ENCODE measurements around the gene MYBBP1A. TPM values are rescaled to one million over a fixed set of nuclear protein-coding genes. Genes with fewer than 3 reads are reported as not detected.

The MYBBP1A gene
- total RNA-seq, 1 donor from 2014 or later, result 108 TPM

DNA sequence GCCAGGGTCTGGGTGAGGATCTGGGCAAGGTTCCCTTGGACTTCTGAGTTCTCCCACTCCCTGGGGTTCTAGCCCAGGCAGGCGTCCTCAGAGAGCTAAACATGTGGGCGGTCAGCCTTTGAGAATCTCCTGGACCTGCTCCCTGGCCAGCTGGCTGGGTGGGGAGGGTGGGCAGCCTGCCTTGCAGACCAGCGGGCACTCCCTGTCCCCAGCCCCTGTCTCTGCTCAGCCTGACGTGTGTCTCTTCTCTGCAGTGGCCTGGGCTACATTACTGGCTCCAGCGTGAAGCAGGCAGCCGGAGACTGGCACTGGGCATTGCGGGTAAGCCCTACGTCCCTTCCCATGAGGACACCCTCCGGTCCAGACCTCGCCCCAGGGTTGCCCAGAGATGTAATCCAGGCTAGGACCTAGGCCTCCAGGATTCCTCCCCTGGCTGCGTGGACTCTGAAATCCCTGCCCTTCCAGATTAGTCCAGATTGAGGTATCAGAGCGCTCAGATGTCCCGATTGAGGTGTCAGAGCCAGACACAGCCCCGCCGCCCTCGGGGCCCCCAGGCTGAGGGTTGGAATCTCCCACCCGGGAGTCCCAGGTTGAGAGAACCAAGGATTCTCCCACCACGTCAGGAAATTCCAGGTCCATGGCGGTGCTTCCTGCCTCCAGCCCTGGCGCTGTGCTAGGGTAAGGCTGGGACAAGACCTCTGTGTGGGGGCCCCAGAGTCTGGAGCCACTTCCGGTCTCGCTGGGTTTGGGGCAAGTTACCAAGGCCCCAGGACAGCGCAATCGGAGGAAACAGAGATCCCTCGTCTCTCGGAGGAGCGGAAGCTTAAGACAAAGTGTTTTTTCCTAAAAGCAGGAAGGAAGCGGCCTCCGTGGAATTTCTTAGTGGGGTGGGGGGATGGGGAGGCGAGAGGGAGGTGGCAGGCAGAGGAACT, 24.1 kb downstream of the MYBBP1A start:
- H3K4me3 Mint-ChIP-seq, result no peak overlapping the region
- H3K9me3 Mint-ChIP-seq, result no peaks in the 10 kb centered on the region
- DNase-seq, result no peak
- ChIA-PET POLR2A (no interaction called here), CTCF (no interaction called here)
- ATAC-seq (ENCODE audit: low read depth), result no peak
- peaks cover 7% of the 10 kb centered on the region for H3K27me3 Mint-ChIP-seq
- TF ChIP-seq, protein P1, sequence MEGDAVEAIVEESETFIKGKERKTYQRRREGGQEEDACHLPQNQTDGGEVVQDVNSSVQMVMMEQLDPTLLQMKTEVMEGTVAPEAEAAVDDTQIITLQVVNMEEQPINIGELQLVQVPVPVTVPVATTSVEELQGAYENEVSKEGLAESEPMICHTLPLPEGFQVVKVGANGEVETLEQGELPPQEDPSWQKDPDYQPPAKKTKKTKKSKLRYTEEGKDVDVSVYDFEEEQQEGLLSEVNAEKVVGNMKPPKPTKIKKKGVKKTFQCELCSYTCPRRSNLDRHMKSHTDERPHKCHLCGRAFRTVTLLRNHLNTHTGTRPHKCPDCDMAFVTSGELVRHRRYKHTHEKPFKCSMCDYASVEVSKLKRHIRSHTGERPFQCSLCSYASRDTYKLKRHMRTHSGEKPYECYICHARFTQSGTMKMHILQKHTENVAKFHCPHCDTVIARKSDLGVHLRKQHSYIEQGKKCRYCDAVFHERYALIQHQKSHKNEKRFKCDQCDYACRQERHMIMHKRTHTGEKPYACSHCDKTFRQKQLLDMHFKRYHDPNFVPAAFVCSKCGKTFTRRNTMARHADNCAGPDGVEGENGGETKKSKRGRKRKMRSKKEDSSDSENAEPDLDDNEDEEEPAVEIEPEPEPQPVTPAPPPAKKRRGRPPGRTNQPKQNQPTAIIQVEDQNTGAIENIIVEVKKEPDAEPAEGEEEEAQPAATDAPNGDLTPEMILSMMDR (IDR thresholded peaks at IDR 0.05), result no peak
- intact Hi-C loops (cut with micrococcal nuclease), result loop anchor here (10.0 kb wide), 1 partner anchor 106 kb away; no protein-coding TSS in a partner anchor
- H3K36me3 Mint-ChIP-seq (ENCODE audit: low read depth), result no peaks in the 10 kb centered on the region
- H3K27ac Mint-ChIP-seq, result no peak overlapping the region
- no peaks in the 10 kb centered on the region for H3K4me1 Mint-ChIP-seq

DNA sequence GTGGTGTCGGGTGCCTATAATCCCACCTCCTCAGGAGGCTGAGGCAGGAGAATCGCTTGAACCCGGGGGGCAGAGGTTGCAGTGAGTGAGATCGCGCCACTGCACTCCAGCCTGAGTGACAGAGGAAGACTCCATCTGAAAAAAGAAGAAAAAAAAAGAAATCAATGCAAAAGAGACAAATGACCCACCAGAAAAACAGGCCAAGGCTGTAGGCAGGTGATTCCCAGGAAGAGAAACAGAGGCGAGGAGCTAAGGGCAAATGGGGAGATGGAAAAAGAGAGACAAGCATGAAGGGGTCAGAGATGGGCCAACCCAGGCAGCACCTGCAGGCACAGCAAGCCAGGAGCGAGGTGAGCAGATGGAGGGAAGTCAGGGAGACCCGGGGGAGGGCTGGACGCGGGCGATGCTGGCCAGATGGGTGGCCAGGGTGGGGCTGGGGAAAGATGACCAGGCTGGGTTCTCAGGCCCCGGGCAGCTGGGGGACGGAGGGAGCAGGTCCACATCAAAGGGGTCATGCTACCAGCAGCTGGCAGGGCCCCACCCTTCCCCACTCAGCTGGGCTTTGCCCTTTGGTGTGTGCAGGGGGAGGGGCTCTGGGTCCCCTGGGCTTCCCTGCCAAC, 25.5 kb downstream of the MYBBP1A start:
- POLR2A ChIA-PET, result no interaction called here
- intact Hi-C loops (cut with micrococcal nuclease), result loop anchor here (10.0 kb wide), 1 partner anchor 105 kb away; no protein-coding TSS in a partner anchor

DNA sequence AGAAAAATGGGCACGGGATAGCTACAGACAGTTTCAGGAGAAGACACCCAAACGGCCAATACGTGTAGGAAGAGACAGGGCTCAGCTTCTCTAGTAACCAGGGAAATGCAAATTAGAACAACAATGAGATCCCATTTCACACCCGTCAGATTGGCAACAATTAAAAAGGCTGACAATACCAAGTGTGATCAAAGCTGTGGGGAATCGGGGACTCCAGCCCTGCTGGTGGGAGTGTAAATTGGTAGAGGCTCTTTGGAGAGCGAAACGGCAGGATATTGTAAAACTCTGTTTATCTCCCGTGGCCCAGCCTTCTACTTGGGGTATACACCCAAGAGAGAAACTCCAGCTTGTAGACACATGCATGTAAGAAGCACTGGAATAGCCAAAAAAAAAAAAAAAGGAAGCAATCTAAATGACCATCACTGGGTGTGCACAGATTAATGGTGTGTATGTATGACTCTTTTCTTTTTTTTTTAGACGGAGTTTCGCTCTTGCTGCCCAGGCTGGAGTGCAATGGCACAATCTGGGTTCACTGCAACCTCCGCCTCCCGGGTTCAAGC, 27.5 kb downstream of the MYBBP1A start:
- intact Hi-C loops (cut with micrococcal nuclease), result no loop called here
- Mint-ChIP-seq H3K9me3 (no peaks in the 10 kb centered on the region), H3K27me3 (peaks cover 8% of the 10 kb centered on the region), H3K27ac (no peak overlapping the region), H3K36me3 (ENCODE audit: low read depth) (no peaks in the 10 kb centered on the region), H3K4me3 (no peak overlapping the region), H3K4me1 (peaks cover 6% of the 10 kb centered on the region)
- ChIA-PET CTCF (no interaction called here), POLR2A (no interaction called here)
- ATAC-seq (ENCODE audit: low read depth) (no peak), DNase-seq (no peak)
- TF ChIP-seq, protein P1 (IDR thresholded peaks at IDR 0.05), result no peak

More for the DNA sequence above, 25.5 kb downstream of the MYBBP1A start:
- Mint-ChIP-seq H3K27me3 (peaks cover 8% of the 10 kb centered on the region), H3K27ac (no peak overlapping the region), H3K9me3 (no peaks in the 10 kb centered on the region), H3K4me3 (no peak overlapping the region), H3K4me1 (no peaks in the 10 kb centered on the region), H3K36me3 (ENCODE audit: low read depth) (no peaks in the 10 kb centered on the region)
- DNase-seq (no peak), ATAC-seq (ENCODE audit: low read depth) (no peak)
- CTCF ChIA-PET, result no interaction called here
- TF ChIP-seq, protein P1 (IDR thresholded peaks at IDR 0.05), result no peak

DNA sequence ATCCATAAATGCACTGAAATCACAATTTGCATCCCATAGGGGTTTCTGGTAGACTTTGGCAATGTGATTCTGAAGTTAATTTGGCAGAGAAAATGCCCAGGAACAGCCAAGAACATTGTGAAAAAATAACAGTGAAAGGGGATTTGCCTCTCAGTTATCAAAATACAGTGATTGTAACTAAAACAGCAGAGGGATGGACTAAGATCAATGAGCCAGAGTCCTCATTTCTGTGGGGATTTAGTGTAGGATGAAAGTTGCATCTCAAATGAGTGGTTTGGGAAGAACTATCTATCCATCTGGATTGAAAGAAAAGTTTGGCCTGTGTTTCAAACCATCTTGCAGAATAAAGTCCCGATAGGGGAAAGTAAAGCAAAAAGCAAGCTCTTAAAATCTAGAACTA, 28.1 kb downstream of the MYBBP1A start:
- intact Hi-C loops (cut with micrococcal nuclease), result no loop called here
- no peak overlapping the region for H3K27ac Mint-ChIP-seq
- ATAC-seq (ENCODE audit: low read depth), result no peak

More for the DNA sequence above, 28.1 kb downstream of the MYBBP1A start:
- POLR2A ChIA-PET, result no interaction called here
- no peaks in the 10 kb centered on the region for H3K36me3 Mint-ChIP-seq (ENCODE audit: low read depth)
- peaks cover 7% of the 10 kb centered on the region for H3K27me3 Mint-ChIP-seq
- CTCF ChIA-PET, result no interaction called here
- no peak for DNase-seq
- no peaks in the 10 kb centered on the region for H3K9me3 Mint-ChIP-seq
- peaks cover 6% of the 10 kb centered on the region for H3K4me1 Mint-ChIP-seq
- TF ChIP-seq, protein P1 (IDR thresholded peaks at IDR 0.05), result no peak
- H3K4me3 Mint-ChIP-seq, result no peak overlapping the region
